Measurements from ENCODE around the gene COX4I1. TPM values are rescaled to one million over a fixed set of nuclear protein-coding genes. Genes with fewer than 3 reads are reported as not detected.

Gene COX4I1
- total and polyA plus RNA-seq, 10 of the 15 experiments (the other 5 are each of a cell fraction or from before 2014, with no cell fraction given) = 480 to 1,889 (median 872) TPM

DNA sequence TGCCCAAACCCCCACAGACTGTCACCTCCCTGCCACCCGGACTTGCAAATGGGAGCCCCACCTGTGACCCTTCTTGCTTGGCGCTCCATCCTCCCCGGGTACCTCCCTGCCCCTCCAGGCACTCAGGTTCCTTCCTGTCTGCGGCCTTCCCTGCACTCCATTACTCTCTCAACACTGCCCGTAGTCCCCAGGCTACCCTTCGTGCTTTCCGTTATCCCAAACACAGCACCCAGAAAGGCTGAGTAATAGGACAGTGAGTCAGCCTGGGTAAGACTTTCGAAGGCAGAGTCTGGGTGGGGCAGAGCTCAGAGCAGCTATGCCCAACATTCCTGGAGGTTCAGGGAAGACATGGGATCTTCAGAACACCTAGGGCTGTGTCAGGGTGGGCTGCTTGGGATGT is 32.0 kb upstream of the COX4I1 start (continued):
- TF ChIP-seq, protein P1, sequence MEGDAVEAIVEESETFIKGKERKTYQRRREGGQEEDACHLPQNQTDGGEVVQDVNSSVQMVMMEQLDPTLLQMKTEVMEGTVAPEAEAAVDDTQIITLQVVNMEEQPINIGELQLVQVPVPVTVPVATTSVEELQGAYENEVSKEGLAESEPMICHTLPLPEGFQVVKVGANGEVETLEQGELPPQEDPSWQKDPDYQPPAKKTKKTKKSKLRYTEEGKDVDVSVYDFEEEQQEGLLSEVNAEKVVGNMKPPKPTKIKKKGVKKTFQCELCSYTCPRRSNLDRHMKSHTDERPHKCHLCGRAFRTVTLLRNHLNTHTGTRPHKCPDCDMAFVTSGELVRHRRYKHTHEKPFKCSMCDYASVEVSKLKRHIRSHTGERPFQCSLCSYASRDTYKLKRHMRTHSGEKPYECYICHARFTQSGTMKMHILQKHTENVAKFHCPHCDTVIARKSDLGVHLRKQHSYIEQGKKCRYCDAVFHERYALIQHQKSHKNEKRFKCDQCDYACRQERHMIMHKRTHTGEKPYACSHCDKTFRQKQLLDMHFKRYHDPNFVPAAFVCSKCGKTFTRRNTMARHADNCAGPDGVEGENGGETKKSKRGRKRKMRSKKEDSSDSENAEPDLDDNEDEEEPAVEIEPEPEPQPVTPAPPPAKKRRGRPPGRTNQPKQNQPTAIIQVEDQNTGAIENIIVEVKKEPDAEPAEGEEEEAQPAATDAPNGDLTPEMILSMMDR (IDR thresholded peaks at IDR 0.05 in 2 of 3, conservative IDR thresholded peaks at IDR 0.05 in 1 of 3; ENCODE audit: control insufficient read depth in 2 of 3, extremely low read depth in 1 of 3, insufficient read depth in 1 of 3, low read depth in 3 of 3, low read length in 3 of 3) = no peak
- TF ChIP-seq LARP7 (IDR thresholded peaks at IDR 0.05) = no peak
- no peak for TF ChIP-seq CHD1 (IDR thresholded peaks at IDR 0.05; ENCODE audit: low read depth, low read length)
- TF ChIP-seq, protein P2, sequence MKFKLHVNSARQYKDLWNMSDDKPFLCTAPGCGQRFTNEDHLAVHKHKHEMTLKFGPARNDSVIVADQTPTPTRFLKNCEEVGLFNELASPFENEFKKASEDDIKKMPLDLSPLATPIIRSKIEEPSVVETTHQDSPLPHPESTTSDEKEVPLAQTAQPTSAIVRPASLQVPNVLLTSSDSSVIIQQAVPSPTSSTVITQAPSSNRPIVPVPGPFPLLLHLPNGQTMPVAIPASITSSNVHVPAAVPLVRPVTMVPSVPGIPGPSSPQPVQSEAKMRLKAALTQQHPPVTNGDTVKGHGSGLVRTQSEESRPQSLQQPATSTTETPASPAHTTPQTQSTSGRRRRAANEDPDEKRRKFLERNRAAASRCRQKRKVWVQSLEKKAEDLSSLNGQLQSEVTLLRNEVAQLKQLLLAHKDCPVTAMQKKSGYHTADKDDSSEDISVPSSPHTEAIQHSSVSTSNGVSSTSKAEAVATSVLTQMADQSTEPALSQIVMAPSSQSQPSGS (IDR thresholded peaks at IDR 0.05; ENCODE audit: low read length) = no peak
- TF ChIP-seq SMAD1 (IDR thresholded peaks at IDR 0.05; ENCODE audit: low read depth, partially characterized antibody) = no peak
- TF ChIP-seq CBX3 (IDR thresholded peaks at IDR 0.05; ENCODE audit: borderline replicate concordance, low read depth) = no peak
- TF ChIP-seq ESRRA (IDR thresholded peaks at IDR 0.05; ENCODE audit: low read length) = no peak
- TF ChIP-seq ZNF24 (IDR thresholded peaks at IDR 0.05) = no peak
- TF ChIP-seq TARDBP (IDR thresholded peaks at IDR 0.05; ENCODE audit: borderline replicate concordance) = no peak
- TF ChIP-seq IRF4 (IDR thresholded peaks at IDR 0.05; ENCODE audit: low read depth, low read length) = no peak

DNA sequence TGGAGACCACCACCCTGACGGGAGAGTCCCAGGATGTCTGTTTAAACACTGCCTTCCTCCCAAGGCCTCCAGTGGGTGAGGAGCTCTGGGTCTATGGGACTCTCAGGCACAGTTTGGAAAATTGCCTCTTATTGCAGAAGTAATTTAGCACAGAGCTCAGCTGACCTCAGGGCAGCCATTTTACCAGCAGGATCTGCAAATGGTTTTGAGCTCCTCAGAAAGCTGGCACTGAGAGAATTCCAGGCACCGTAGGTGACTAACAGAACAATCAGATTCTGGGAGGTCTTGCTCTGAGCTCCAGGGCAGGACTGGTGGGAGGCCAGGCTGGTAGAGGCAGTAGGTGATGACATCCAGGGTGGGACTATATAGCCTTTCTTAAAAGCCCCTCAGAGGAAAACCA is 31.3 kb upstream of the COX4I1 start:
- ChIA-PET SMC1A (ENCODE audit: uncharacterized antibody, unreplicated experiment) (no interaction called here), POLR2A (no interaction called here), CTCF (interaction anchor here (1.2 kb wide), 1 partner anchor 8 kb away, joined by 4 read pairs; no protein-coding TSS in a partner anchor), RAD21 (ENCODE audit: unreplicated experiment) (no interaction called here)
- H3K4me1 ChIP-seq (ENCODE audit: control insufficient read depth, insufficient read depth, low read length) = no peaks in the 10 kb centered on the region
- H3K27ac ChIP-seq (ENCODE audit: control insufficient read depth, insufficient read depth) = no peak overlapping the region
- H2AFZ ChIP-seq (ENCODE audit: control insufficient read depth, low read depth, low read length) = no peak overlapping the region
- H3K4me3 ChIP-seq = no peak overlapping the region
- DNase-seq (ENCODE audit: low read depth, low spot score) = no peak
- intact Hi-C loops (cut with micrococcal nuclease; ENCODE audit: unreplicated experiment) = no loop called here
- H3K4me2 ChIP-seq (ENCODE audit: control insufficient read depth, insufficient read depth) = no peak overlapping the region
- in situ Hi-C loops (cut with MboI) = no loop called here
- TF ChIP-seq RB1 (IDR thresholded peaks at IDR 0.05; ENCODE audit: borderline replicate concordance) = no peak
- TF ChIP-seq, protein P3, sequence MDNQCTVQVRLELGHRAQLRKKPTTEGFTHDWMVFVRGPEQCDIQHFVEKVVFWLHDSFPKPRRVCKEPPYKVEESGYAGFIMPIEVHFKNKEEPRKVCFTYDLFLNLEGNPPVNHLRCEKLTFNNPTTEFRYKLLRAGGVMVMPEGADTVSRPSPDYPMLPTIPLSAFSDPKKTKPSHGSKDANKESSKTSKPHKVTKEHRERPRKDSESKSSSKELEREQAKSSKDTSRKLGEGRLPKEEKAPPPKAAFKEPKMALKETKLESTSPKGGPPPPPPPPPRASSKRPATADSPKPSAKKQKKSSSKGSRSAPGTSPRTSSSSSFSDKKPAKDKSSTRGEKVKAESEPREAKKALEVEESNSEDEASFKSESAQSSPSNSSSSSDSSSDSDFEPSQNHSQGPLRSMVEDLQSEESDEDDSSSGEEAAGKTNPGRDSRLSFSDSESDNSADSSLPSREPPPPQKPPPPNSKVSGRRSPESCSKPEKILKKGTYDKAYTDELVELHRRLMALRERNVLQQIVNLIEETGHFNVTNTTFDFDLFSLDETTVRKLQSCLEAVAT (IDR thresholded peaks at IDR 0.05) = no peak
- TF ChIP-seq, protein P2 (IDR thresholded peaks at IDR 0.05; ENCODE audit: low read length) = no peak
- TF ChIP-seq SRF (IDR thresholded peaks at IDR 0.05; ENCODE audit: low read depth in 2 of 2, low read length in 2 of 2) = no peak
- TF ChIP-seq HDGF (IDR thresholded peaks at IDR 0.05) = no peak
- TF ChIP-seq, protein P4, sequence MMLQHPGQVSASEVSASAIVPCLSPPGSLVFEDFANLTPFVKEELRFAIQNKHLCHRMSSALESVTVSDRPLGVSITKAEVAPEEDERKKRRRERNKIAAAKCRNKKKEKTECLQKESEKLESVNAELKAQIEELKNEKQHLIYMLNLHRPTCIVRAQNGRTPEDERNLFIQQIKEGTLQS (IDR thresholded peaks at IDR 0.05; ENCODE audit: borderline replicate concordance, extremely low read depth, low read depth, low read length) = no peak
- TF ChIP-seq FOS (IDR thresholded peaks at IDR 0.05; ENCODE audit: borderline replicate concordance, extremely low read depth, insufficient read length) = no peak
- no peak for TF ChIP-seq ATF7 (IDR thresholded peaks at IDR 0.05; ENCODE audit: low read depth)
- TF ChIP-seq LARP7 (IDR thresholded peaks at IDR 0.05) = no peak
- no peak for TF ChIP-seq CHD1 (IDR thresholded peaks at IDR 0.05; ENCODE audit: low read depth, low read length)
- TF ChIP-seq KLF5 (IDR thresholded peaks at IDR 0.05; ENCODE audit: partially characterized antibody) = no peak
- no peak for FAIRE-seq
- H3K9ac ChIP-seq (ENCODE audit: control insufficient read depth, insufficient read depth, low read length) = no peak overlapping the region
- no peaks in the 10 kb centered on the region for H3K27me3 ChIP-seq (replicated peaks in 1 of 2; ENCODE audit: control insufficient read depth in 2 of 2, insufficient read depth in 2 of 2, low read length in 1 of 2)
- no peaks in the 10 kb centered on the region for H4K20me1 ChIP-seq (ENCODE audit: control insufficient read depth, insufficient read depth)
- no peaks in the 10 kb centered on the region for H3K9me3 ChIP-seq (replicated peaks; ENCODE audit: control insufficient read depth, insufficient read depth, low read length)
- no peaks in the 10 kb centered on the region for H3K36me3 ChIP-seq (ENCODE audit: control insufficient read depth in 2 of 2, insufficient read depth in 2 of 2, low read length in 1 of 2)
- no TSS peak for BruUV-seq (replicated peaks)
- H3K79me2 ChIP-seq (ENCODE audit: control insufficient read depth, insufficient read depth, low read length) = no peaks in the 10 kb centered on the region
- 76% methylated on average over 2 of the region's 2 CpGs for WGBS (ENCODE audit: insufficient coverage, insufficient replicate concordance, low lambda C conversion rate, missing lambda C conversion rate)
- no peak for ATAC-seq

All from GM12878 (cell line).